Right lobe of liver (tissue), 6 donors: ENCODE data around the gene CNTNAP4. TPM values are rescaled to one million over a fixed set of nuclear protein-coding genes. Genes with fewer than 3 reads are reported as not detected.

Experiments
- ATAC-seq, 4 donors: fragments of 200-7000 bp; cut with Tn5 transposase; one replicate each; pipeline ENCODE4 v1.9.1; 2020; ENCODE audit warnings: mild to moderate bottlenecking in 4 of 4, moderate library complexity in 4 of 4
- DNase-seq, 3 donors: peaks; one replicate each; pipeline ENCODE4 v3.0.0-alpha.2; 2020
- H3K27ac ChIP-seq, 3 donors: fragments of 200-600 bp; one replicate each; pipeline ENCODE4 v1.8.0; 2022
- H3K27me3 ChIP-seq, 2 donors: fragments of 200-600 bp; one replicate each; pipeline ENCODE4 v1.8.0; 2022
- H3K36me3 ChIP-seq, 4 donors: fragments of 200-600 bp; sonication (generic) in 1 of 4; one replicate each; pipeline versions ENCODE4 v1.5.1 to v1.8.0; 2017 to 2022; ENCODE audit warnings: control low read depth in 1 of 4
- H3K4me1 ChIP-seq, 4 donors: fragments of 200-600 bp; sonication (generic) in 1 of 4; one replicate each; pipeline versions ENCODE4 v1.5.1 to v1.8.0; 2017 to 2022; ENCODE audit warnings: control low read depth in 1 of 4
- H3K4me3 ChIP-seq, 3 donors: fragments of 200-600 bp; one replicate each; pipeline ENCODE4 v1.8.0; 2022
- H3K9me3 ChIP-seq, 4 donors: fragments of 200-600 bp; sonication (generic) in 1 of 4; one replicate each; pipeline versions ENCODE4 v1.5.1 to v1.8.0; 2017 to 2022; ENCODE audit warnings: control low read depth in 1 of 4
- POLR2A ChIP-seq: fragments of 450-650 bp; IDR thresholded peaks from one replicate; pipeline ENCODE4 v1.6.1; 2017; ENCODE audit warnings: antibody characterized with exemption, mild to moderate bottlenecking
- WGBS: methylation state at CpG from one replicate; pipeline ENCODE4 v1.1.6; 2018; ENCODE audit warnings: low coverage, low lambda C conversion rate; ENCODE audit not compliant: insufficient coverage; ENCODE audit errors: missing lambda C conversion rate; 5-methylcytosine and 5-hydroxymethylcytosine counted together
- intact Hi-C, 2 donors: fragments of 100-400 bp; cut with DNase I; formaldehyde crosslinking; loops; one replicate each; pipeline versions ENCODE4 v1.11.2 to v1.14.1; 2022
- total RNA-seq, 6 experiments: library from RNA; depleted of rRNA in 2 of 6; stranded (reverse); fragments of >200 nt in 2 of 6; fragmentation: NEBNext Ultra II Directional in 3 of 6; extraction: Animal tissue kit (Norgen Biotek cat#: 25700) in 3 of 6; gene quantifications; one replicate each; pipeline versions ENCODE4 v1.1.0 to v1.2.4, GENCODE V29; 2016 to 2023
- TF ChIP-seq, protein P1 (sequence below), 4 donors: fragments of 200-600 bp in 3 of 4; fragments of 450-650 bp in 1 of 4; IDR thresholded peaks; one replicate each; pipeline versions ENCODE4 v1.5.1 to v1.8.0; 2016 to 2022; ENCODE audit warnings: antibody characterized with exemption in 4 of 4, mild to moderate bottlenecking in 2 of 4
- donor health status: DM: no; HTN: yes; CAD: no.
- donor health status: DM: no; HTN: no; CAD: no.
- donor health status: DM: no; HTN: no; CAD: no.
- donor health status: DM: no; HTN: yes; CAD: no.
- donor health status: DM: no; HTN: yes; CAD: no.

The CNTNAP4 gene
- total RNA-seq, 6 experiments from 2014 or later: not detected

DNA sequence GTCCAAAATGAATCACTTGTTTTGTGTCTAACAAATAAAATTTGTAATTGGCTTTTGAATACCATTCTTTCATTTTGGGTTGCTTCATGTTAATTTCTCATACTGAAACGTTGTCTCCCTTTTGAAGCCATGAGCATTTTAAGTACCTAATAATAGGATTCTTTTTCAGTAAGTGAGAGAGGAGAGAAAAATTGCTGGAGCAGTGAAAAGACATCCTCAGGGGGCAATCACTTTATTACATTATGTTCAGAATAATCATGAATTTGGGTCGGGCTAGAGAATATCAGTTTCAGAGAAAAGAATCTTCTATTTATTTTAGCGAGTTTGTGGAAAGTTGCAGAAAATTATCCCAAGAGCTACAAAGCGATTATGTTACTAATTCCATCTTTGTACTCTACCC is 96.8 kb downstream of the CNTNAP4 start:
- ATAC-seq: no peak
- DNase-seq: no peak
- Histone ChIP-seq H3K36me3 (no peaks in the 10 kb centered on the region), H3K27ac (no peak overlapping the region), H3K27me3 (no peaks in the 10 kb centered on the region), H3K9me3 (no peaks in the 10 kb centered on the region), H3K4me1 (no peaks in the 10 kb centered on the region), H3K4me3 (no peak overlapping the region)
- WGBS: 56% methylated on average over 4 of the region's 4 CpGs
- intact Hi-C loops: no loop called here
- no peak for TF ChIP-seq POLR2A
- TF ChIP-seq, protein P1, sequence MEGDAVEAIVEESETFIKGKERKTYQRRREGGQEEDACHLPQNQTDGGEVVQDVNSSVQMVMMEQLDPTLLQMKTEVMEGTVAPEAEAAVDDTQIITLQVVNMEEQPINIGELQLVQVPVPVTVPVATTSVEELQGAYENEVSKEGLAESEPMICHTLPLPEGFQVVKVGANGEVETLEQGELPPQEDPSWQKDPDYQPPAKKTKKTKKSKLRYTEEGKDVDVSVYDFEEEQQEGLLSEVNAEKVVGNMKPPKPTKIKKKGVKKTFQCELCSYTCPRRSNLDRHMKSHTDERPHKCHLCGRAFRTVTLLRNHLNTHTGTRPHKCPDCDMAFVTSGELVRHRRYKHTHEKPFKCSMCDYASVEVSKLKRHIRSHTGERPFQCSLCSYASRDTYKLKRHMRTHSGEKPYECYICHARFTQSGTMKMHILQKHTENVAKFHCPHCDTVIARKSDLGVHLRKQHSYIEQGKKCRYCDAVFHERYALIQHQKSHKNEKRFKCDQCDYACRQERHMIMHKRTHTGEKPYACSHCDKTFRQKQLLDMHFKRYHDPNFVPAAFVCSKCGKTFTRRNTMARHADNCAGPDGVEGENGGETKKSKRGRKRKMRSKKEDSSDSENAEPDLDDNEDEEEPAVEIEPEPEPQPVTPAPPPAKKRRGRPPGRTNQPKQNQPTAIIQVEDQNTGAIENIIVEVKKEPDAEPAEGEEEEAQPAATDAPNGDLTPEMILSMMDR (IDR thresholded peaks at IDR 0.05): no peak

DNA sequence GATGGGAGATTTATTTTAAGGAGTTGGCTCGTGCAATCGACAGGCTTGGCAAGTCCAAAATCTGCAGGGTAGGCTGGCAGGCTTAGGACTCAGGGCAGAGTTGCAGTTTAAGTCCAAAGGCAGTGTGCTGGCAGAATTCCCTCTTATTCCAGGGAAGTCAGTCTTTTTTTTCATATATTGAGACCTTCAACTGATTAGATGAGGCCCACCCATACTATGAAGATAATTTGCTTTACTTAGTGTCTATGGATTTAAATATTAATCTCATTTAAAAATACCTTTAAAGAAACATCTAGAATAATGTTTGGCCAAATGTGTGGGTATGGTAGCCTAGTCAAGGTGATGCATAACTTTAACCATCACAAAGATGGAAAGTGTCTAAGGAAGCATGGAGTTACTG is 99.8 kb downstream of the CNTNAP4 start:
- WGBS: 83% methylated on average over 2 of the region's 2 CpGs
- Histone ChIP-seq H3K9me3 (no peaks in the 10 kb centered on the region), H3K4me1 (no peaks in the 10 kb centered on the region), H3K27ac (no peak overlapping the region), H3K4me3 (no peak overlapping the region), H3K27me3 (no peaks in the 10 kb centered on the region), H3K36me3 (no peaks in the 10 kb centered on the region)
- no peak for ATAC-seq
- TF ChIP-seq POLR2A: no peak
- TF ChIP-seq, protein P1 (IDR thresholded peaks at IDR 0.05): no peak
- no peak for DNase-seq
- intact Hi-C loops: no loop called here

DNA sequence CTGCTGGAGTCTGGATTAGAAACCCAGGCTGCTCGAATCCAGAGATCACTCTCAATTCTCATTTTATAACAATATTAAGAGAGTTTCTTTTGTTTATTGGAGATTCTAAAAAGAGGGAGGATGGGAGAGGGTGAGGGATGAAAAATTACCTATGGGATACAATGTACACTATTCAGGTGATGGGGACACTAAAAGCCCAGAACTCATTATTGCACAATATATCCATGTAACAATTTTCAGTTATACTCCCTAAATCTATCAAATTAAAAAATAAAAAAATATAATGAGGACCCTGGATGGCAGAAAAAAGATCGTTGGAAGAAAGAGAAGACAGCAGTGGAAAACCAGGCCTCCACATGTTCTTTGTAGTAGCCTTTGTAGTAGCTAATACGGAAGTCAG is 100.8 kb downstream of the CNTNAP4 start:
- no peaks in the 10 kb centered on the region for H3K36me3 ChIP-seq
- H3K27ac ChIP-seq: no peak overlapping the region
- no peaks in the 10 kb centered on the region for H3K4me1 ChIP-seq
- H3K4me3 ChIP-seq: no peak overlapping the region
- DNase-seq (no peak), ATAC-seq (no peak)
- WGBS: 62% methylated on average over 3 of the region's 3 CpGs
- TF ChIP-seq, protein P1 (IDR thresholded peaks at IDR 0.05): no peak
- TF ChIP-seq POLR2A: no peak
- no peaks in the 10 kb centered on the region for H3K27me3 ChIP-seq
- H3K9me3 ChIP-seq: no peaks in the 10 kb centered on the region
- intact Hi-C loops: no loop called here

DNA sequence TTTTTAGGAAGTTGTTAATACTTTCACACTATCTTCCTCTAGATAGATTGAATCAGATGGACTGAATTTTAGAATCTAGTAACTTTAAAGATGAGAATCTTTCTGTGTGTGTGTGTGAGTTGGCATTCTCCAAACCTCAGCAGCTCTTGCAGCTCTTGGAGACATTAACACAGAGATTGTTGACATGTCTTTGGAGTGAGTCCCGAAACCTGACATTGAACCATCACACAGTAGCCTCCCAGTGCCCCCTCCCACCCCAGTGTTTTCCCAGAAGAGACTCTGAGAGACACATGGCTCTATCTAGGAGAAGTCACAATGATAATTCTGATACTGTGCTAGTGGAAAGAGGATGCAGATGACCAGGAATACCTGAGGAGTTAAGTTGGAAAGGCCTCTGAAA is 103.9 kb downstream of the CNTNAP4 start:
- TF ChIP-seq, protein P1 (IDR thresholded peaks at IDR 0.05): no peak
- no peak for TF ChIP-seq POLR2A
- no peaks in the 10 kb centered on the region for H3K9me3 ChIP-seq
- no peak for ATAC-seq
- H3K4me3 ChIP-seq: no peak overlapping the region
- H3K27ac ChIP-seq: no peak overlapping the region
- intact Hi-C loops: no loop called here
- H3K36me3 ChIP-seq: no peaks in the 10 kb centered on the region
- no peaks in the 10 kb centered on the region for H3K4me1 ChIP-seq
- WGBS: 36% methylated on average over 1 of the region's 1 CpG
- H3K27me3 ChIP-seq: no peaks in the 10 kb centered on the region
- no peak for DNase-seq

DNA sequence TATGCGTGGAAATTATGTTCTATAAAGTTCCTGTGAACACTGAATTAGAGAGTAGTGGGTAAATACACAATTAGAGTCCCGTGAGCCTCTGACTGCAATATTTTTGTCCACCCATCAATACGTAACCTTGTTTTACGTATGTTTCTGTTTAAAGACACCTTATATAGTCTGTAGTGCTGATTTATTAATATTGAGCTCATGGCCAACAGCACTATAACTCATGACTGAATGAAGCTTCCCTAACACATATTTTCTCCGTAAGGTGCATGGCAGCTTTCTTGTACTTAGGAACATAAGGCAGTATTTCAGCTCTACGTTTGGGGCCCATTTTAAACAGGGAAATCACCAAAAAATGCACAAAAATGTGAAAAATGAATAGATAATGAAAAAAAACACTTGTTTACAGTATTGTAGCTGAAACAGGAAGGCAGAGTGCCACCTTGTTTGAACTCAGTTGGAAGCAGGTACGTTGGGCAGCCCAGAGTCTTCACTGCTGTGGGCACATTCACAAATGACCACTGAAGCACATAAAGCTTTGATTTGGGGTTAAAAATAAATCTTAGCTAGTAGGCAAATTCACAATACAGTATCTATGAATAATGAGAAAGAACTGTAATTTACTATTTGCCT is 108.5 kb downstream of the CNTNAP4 start:
- WGBS: 72% methylated on average over 7 of the region's 7 CpGs
- Histone ChIP-seq H3K4me1 (no peaks in the 10 kb centered on the region), H3K9me3 (no peaks in the 10 kb centered on the region), H3K27me3 (no peaks in the 10 kb centered on the region), H3K4me3 (no peak overlapping the region), H3K36me3 (no peaks in the 10 kb centered on the region), H3K27ac (no peak overlapping the region)
- intact Hi-C loops: no loop called here
- TF ChIP-seq POLR2A: no peak
- DNase-seq: no peak
- ATAC-seq: no peak
